Astrocyte (in vitro differentiated cells and primary cell): ENCODE results near the gene CFHR5. TPM values are rescaled to one million over a fixed set of nuclear protein-coding genes. Genes with fewer than 3 reads are reported as not detected.
"Not testable (repeated sequence)": the region's sequence is repeated elsewhere in the genome, so short reads cannot be mapped to it uniquely, and the experiment has no call there.

Experiments used
- DNase-seq: peaks from one replicate; pipeline ENCODE4 v3.0.0-alpha.2; 2010; ENCODE audit warnings: low read depth
- FAIRE-seq: peaks from 2 replicates; lab custom pipeline; 2011; peaks lifted over from hg19 to GRCh38; lab: Jason Lieb, UNC
- H2AFZ ChIP-seq: 2 replicates; pipeline ENCODE4 v1.6.0; 2012; ENCODE audit warnings: low read depth, low read length, inconsistent platforms
- H3K27ac ChIP-seq: 2 replicates; pipeline ENCODE4 v1.5.1; 2011; ENCODE audit warnings: low read depth, low read length, inconsistent platforms
- H3K27me3 ChIP-seq: 2 replicates; pipeline ENCODE4 v1.6.0; 2011; ENCODE audit warnings: low read length, inconsistent platforms; ENCODE audit not compliant: insufficient read depth
- H3K36me3 ChIP-seq: 2 replicates; pipeline ENCODE4 v1.5.1; 2011; ENCODE audit warnings: low read length, inconsistent platforms; ENCODE audit not compliant: insufficient read depth
- H3K4me1 ChIP-seq: 2 replicates; pipeline ENCODE4 v1.5.1; 2011; ENCODE audit warnings: low read length, inconsistent platforms; ENCODE audit not compliant: insufficient read depth
- H3K4me2 ChIP-seq: 2 replicates; pipeline ENCODE4 v1.6.0; 2012; ENCODE audit warnings: low read length, inconsistent platforms
- H3K4me3 ChIP-seq: 2 replicates; pipeline ENCODE4 v1.5.1; 2011; ENCODE audit warnings: low read depth, mild to moderate bottlenecking, low read length, inconsistent platforms; ENCODE audit not compliant: insufficient read depth
- H3K79me2 ChIP-seq: 2 replicates; pipeline ENCODE4 v1.6.0; 2012; ENCODE audit warnings: mild to moderate bottlenecking, low read length, inconsistent platforms; ENCODE audit not compliant: insufficient read depth
- H3K9ac ChIP-seq: 2 replicates; pipeline ENCODE4 v1.6.0; 2012; ENCODE audit warnings: mild to moderate bottlenecking, low read length, inconsistent platforms
- H3K9me3 ChIP-seq: 2 replicates; pipeline ENCODE4 v1.5.1; 2012; ENCODE audit warnings: low read depth, mild to moderate bottlenecking, low read length, inconsistent platforms; ENCODE audit not compliant: insufficient read depth
- H4K20me1 ChIP-seq: 2 replicates; pipeline ENCODE4 v1.6.0; 2012; ENCODE audit warnings: low read length, inconsistent platforms; ENCODE audit not compliant: insufficient read depth
- H3K27ac Mint-ChIP-seq: one replicate; pipeline ENCODE4 v1.8.0; 2021; ENCODE audit warnings: mild to moderate bottlenecking, mixed read lengths; ENCODE audit not compliant: unreplicated experiment
- H3K27me3 Mint-ChIP-seq: one replicate; pipeline ENCODE4 v1.8.0; 2021; ENCODE audit warnings: low read depth, mixed read lengths; ENCODE audit not compliant: unreplicated experiment
- H3K36me3 Mint-ChIP-seq: one replicate; pipeline ENCODE4 v1.8.0; 2021; ENCODE audit warnings: low read depth, mixed read lengths; ENCODE audit not compliant: unreplicated experiment
- H3K4me1 Mint-ChIP-seq: one replicate; pipeline ENCODE4 v1.8.0; 2021; ENCODE audit warnings: low read depth, mixed read lengths; ENCODE audit not compliant: unreplicated experiment
- H3K4me3 Mint-ChIP-seq: one replicate; pipeline ENCODE4 v1.8.0; 2021; ENCODE audit warnings: mild to moderate bottlenecking, moderate library complexity, mixed read lengths; ENCODE audit not compliant: unreplicated experiment
- H3K9me3 Mint-ChIP-seq: one replicate; pipeline ENCODE4 v1.8.0; 2021; ENCODE audit warnings: mild to moderate bottlenecking, mixed read lengths; ENCODE audit not compliant: unreplicated experiment
- CTCF ChIP-seq: IDR thresholded peaks from 2 replicates; pipeline ENCODE4 v1.5.1; 2011; ENCODE audit warnings: low read depth, mild to moderate bottlenecking, inconsistent platforms, low read length, moderate library complexity; ENCODE audit not compliant: insufficient read depth
- EZH2 ChIP-seq: IDR thresholded peaks from 2 replicates; pipeline ENCODE4 v1.6.1; 2012; ENCODE audit warnings: mild to moderate bottlenecking, low read length, inconsistent platforms; ENCODE audit not compliant: insufficient read depth
- total RNA-seq: library from RNA; stranded (reverse); gene quantifications from 2 replicates; pipeline ENCODE4 v1.2.1, GENCODE V29; 2021

CFHR5 gene
- total RNA-seq, 1 donor from 2014 or later = not detected

- no peaks in the 10 kb centered on the region for H3K36me3 ChIP-seq
- no peak overlapping the region for H3K4me3 Mint-ChIP-seq
- H2AFZ ChIP-seq = no peak overlapping the region
- no peak overlapping the region for H3K27ac Mint-ChIP-seq
- H3K79me2 ChIP-seq = no peaks in the 10 kb centered on the region
- no peaks in the 10 kb centered on the region for H3K36me3 Mint-ChIP-seq
- H3K27me3 ChIP-seq = no peaks in the 10 kb centered on the region
- H3K4me2 ChIP-seq = no peak overlapping the region
- no peaks in the 10 kb centered on the region for H3K9me3 Mint-ChIP-seq
- DNase-seq (no peak), FAIRE-seq (no peak)
- no peaks in the 10 kb centered on the region for H3K4me1 Mint-ChIP-seq
- no peak overlapping the region for H3K27ac ChIP-seq
- H3K4me1 ChIP-seq = no peaks in the 10 kb centered on the region
- H3K27me3 Mint-ChIP-seq = no peaks in the 10 kb centered on the region
- TF ChIP-seq CTCF = no peak
- TF ChIP-seq EZH2 = no peak
- no peak overlapping the region for H3K9ac ChIP-seq
- H4K20me1 ChIP-seq = no peaks in the 10 kb centered on the region
- H3K9me3 ChIP-seq = no peaks in the 10 kb centered on the region
- H3K4me3 ChIP-seq = no peak overlapping the region
Observed at GRCh38 chr1:196980859-196981258, 3.5 kb downstream of the CFHR5 start.

GRCh38 chr1:196982247-196982646, 4.9 kb downstream of the CFHR5 start:
- H3K27ac ChIP-seq, FAIRE-seq, H3K27ac Mint-ChIP-seq, H3K9ac ChIP-seq, H3K36me3 Mint-ChIP-seq, H3K36me3 ChIP-seq, H3K4me1 Mint-ChIP-seq, H3K4me3 Mint-ChIP-seq, H3K4me1 ChIP-seq, H3K9me3 Mint-ChIP-seq, H2AFZ ChIP-seq, H3K79me2 ChIP-seq, H3K27me3 Mint-ChIP-seq, H4K20me1 ChIP-seq, H3K9me3 ChIP-seq, H3K4me3 ChIP-seq, H3K27me3 ChIP-seq, H3K4me2 ChIP-seq, DNase-seq: not testable (repeated sequence)

- H3K4me3 ChIP-seq, H4K20me1 ChIP-seq, H3K9me3 Mint-ChIP-seq, H3K27ac ChIP-seq, H3K9me3 ChIP-seq, H3K4me1 Mint-ChIP-seq, H3K36me3 Mint-ChIP-seq, H3K9ac ChIP-seq, H3K79me2 ChIP-seq, H3K27ac Mint-ChIP-seq, H3K4me2 ChIP-seq, H3K36me3 ChIP-seq, H3K27me3 ChIP-seq, H3K4me1 ChIP-seq, H3K27me3 Mint-ChIP-seq, H3K4me3 Mint-ChIP-seq, FAIRE-seq: not testable (repeated sequence)
- peak; percentile 3 for DNase-seq
- peak overlapping the region; percentile 18 for H2AFZ ChIP-seq
Observed at GRCh38 chr1:196991919-196992651, 14.7 kb downstream of the CFHR5 start.
